Activated T-cell treated with anti-CD3 and anti-CD28 coated beads for 24 hours (primary cell): Measurements from ENCODE around the gene MYRF.

Source experiments
- DNase-seq: peaks from one replicate; pipeline ENCODE4 v3.0.0-alpha.2; 2020; ENCODE audit warnings: low read depth

Gene MYRF

GRCh38 chr11:61739413-61739812 is 13.0 kb upstream of the MYRF start:
- no peak for DNase-seq

DNA sequence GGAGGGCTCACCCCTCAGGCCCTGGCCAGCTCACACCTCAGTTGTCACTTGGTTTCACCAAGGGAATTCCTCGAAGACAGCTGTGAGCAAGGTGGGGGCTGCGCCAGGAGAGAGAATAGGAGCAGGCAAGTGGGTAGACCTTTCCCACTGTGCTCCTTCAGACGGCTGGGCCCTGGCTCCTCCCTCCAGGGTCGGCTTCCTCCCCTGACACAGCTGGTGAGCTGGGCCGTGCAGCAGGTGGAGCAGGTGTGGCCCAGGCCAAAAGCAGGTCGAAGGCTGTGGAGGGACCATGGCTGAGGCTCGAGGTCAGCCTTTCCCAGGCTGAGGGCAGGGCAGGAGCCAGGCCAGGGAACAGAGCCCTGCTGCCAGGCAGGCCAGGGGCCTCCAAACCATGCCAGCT is 12.5 kb upstream of the MYRF start:
- DNase-seq, result no peak

GRCh38 chr11:61742391-61742790 is 10.0 kb upstream of the MYRF start:
- no peak for DNase-seq

GRCh38 chr11:61743486-61744095 is 8.8 kb upstream of the MYRF start:
- DNase-seq, result no peak

- no peak for DNase-seq
Measured at GRCh38 chr11:61744181-61744580, 8.3 kb upstream of the MYRF start.

- no peak for DNase-seq
Measured at GRCh38 chr11:61744609-61745156, 7.8 kb upstream of the MYRF start.

GRCh38 chr11:61745781-61746441 is 6.5 kb upstream of the MYRF start:
- no peak for DNase-seq

- DNase-seq, result no peak
Measured at GRCh38 chr11:61746442-61747191, 5.8 kb upstream of the MYRF start.

DNA sequence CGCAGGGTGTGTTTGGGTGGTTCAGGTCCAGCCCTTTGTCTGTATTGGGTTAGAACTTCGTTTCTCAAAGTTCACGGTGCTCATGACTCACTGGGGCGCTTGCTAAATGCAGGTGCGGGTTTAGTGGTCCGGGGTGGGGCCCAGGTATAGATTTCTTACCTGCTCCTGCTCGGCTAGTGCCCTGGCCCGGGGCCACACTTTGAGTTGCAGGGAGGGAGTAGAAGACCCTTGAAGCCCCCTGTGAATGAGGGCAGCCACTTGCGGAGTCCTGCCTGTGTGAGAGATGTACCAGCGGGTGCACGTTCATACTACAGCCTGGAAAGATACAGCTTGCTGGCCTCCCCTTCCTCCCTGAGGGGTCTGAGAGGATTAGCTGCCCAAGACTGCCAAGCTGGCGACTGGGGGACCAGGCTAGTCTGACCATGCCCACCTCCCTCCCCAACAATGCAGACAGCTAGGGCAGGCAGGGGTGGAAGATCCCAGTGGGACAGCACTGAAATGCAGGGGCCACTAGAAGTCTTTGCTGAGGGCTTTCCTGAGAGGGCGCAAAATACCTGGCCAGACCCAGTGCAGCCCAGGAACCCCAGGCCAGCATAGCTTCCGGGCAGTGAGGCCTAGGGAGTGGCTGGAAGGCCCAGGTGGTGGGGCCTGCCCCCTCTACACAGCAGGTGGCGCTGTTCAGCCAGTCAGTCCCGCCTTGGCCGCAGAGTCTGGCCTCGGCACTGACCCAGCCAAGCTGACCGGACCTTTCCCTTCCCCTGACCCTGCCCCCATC is 5.1 kb upstream of the MYRF start:
- DNase-seq, result no peak

DNA sequence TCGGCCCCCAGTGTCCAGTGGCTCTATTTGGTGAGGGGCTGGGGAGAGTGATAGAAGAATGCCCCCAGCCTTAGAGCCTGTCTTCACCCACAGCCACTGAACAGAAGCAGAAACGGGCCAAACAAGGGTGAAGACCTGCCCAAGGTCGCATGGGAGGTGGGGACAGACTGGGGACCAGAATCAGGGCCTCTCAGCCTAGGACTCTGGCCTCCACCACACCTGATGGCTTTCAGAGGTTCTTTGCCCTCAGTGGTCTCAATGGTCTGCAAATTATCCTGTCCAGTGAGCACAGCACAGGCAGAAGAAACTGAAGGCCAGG is 4.5 kb upstream of the MYRF start:
- no peak for DNase-seq

DNA sequence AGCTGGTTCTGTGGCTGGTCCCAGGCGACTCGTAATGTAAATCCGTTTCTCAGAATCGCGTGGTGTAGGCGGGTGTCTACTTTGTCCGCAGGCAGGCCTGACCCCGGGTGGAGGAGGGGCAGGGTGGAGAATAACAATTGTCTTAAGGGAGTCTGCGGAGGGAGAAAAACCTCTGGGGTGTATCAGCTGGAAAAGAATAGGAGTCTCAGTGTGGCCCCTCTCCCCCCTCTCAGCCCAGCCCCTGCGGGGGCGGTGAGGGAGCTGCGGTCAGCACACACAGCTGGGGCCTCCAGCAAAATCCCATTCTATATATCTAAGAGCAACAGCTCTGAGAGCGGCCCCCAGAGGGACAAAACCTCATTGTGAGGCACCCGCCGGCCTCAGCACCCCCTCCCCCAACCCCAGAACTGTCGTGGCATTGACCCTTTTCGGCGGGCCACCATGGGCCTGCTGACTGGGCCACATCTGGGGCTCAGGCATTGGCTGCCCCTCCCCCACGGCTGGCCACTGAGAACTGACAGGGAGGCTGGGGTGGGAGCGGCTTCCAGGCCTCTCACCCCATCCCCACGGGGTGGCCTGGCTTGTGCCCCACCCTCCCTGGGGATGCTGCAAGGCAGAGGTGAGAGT is 2.7 kb upstream of the MYRF start:
- no peak for DNase-seq

DNA sequence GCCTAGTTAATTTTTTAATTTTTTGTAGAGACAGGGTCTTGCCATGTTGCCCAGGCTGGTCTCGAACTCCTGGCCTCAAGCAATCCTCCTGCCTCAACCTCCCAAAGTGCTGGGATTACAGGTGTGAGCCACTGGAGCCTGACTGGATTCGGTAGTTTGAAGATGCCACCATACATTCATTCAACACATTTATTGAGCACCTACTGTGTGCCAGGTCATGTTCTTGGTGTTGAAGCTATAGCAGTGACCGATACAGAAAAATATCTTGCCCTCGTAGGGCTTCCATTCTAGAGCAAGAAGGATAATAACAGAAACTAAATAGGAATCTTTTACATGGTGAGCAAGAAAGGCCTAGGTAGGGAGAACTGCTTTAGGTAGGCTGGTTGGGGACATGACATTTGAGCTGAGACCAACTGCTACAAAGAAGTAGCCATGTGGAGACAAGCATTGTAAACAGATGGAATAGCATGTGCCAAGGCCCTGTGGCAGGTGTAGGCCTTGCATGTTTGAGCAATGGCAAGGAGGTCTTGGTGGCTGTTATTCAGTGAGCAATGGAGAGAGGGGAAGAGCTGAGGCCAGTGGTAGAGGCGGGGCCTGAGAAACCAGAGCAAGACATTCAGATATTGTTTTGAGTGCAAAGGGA is 1.7 kb upstream of the MYRF start:
- DNase-seq, result no peak

DNA sequence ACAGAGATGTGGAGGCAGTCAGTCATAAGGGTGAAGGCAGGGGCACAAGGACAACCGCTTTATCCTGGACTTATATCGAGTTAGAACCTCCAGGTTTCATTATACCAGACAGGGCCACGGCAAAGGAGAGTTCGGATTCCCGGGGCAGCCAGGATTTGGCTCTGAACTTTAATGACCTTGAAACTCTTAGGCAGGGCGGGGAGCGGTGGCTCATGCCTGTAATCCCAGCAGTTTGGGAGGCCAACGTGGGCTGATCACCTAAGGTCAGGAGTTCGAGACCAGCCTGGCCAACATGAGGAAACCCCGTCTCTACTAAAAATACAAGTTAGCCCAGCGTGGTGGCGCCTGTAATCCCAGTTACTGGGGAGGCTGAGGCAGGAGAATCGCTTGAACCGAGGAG is 1.1 kb upstream of the MYRF start:
- no peak for DNase-seq

DNA sequence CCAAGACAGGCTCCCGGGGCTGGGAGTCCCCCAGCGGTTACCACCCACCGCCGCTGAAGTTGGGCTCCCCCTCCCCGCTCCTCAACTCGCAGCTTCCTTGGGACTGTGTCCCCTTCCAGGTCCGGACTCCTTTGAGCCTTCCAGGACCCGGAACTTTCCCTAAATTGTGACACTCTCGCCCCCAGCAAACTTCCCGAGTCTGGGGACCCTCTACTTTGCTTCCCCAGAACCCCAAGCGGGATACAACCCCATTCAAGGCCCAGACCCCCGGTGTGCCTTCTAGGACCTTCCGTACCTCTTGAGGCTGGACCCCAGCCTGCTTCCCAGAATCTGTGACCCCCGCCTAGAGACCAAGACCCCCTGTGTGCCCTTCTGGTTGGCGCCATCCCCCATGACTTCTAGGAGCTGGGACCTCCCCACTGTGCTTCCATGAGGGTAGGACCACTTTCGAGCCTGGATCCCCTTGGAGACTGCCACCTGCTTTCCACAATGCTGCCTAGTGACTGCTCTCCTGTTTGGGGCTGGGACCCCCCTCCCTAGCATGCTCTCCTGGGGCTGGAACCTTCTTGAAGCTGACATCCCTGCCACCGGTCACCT is 587 bp downstream of the MYRF start:
- no peak for DNase-seq

- DNase-seq, result no peak
Measured at GRCh38 chr11:61753672-61754071, 1.2 kb downstream of the MYRF start.

- DNase-seq, result no peak
Measured at GRCh38 chr11:61754534-61755482, 2.4 kb downstream of the MYRF start.

DNA sequence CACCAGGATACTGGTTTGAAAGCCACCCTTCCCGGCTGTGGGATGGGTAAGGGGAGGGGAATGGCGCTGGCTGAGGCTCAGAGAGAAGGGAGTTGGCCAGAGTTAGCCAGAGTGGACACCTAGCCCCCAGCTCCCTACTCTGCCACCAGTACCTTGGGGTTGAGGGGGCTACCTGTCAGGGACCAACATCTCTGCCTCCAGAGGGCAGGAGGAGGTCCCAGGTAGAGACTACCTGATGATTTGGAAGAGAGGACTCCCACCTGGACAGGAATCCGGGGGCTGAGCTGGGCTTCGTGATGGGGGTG is 3.7 kb downstream of the MYRF start:
- DNase-seq, result no peak

DNA sequence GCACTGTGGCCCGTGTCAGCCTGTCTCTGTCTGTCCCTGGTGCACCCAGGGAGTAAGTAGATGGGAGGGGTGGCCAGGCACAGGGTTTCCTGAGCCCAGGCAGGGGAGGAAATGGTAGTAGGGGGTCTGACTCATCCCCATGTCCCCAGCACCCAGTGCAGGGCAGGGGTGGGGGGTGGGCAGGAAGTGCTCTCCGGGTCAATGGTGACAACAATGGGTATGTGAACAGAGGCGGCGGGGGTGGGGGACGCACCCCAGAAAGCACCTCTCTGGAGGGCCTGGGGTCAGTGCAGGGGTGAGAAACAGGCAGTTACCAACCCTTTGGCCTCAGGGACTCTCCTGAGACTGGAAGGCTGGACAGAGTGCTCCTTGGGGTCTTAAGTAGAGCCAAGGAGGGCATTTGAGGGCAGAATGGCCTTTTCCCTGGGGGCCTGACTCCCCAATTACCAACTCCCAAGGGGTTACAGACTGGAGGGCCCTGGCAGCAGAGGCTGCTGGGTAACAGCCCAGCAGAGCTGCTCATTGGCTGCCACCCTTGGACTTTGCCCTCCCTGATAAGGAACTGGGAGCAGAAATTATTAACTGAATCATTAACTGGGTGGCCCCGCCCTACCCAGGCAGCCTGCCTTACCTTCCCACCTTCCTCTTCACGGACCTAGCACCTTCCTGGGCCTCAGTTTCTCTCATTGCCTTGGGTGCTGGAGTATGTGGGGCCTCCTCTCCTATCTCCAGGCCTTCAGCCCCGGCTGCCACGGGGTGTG is 4.2 kb downstream of the MYRF start:
- no peak for DNase-seq

GRCh38 chr11:61757213-61757862 is 4.9 kb downstream of the MYRF start:
- DNase-seq, result no peak
